CD4-positive, alpha-beta memory T cell (primary cell): ENCODE results near the gene SLMAP. TPM values are rescaled to one million over a fixed set of nuclear protein-coding genes. Genes with fewer than 3 reads are reported as not detected.

Experiments used
- CTCF ChIA-PET: fragments of 350-600 bp; sonication (Branson Sonifier 250); formaldehyde crosslinking; loops from one replicate; lab custom pipeline; 2021; ENCODE audit warnings: inconsistent platforms; ENCODE audit not compliant: partially characterized antibody; lab: Charles Lee
- POLR2A ChIA-PET: fragments of 350-600 bp; sonication (Branson Sonifier 250); formaldehyde crosslinking; loops from one replicate; lab custom pipeline; 2021; ENCODE audit not compliant: partially characterized antibody; lab: Charles Lee
- DNase-seq, 5 donors: peaks; one replicate each; pipeline versions ENCODE4 v3.0.0 to v3.0.0-alpha.2; 2020 to 2022; ENCODE audit warnings: mixed read lengths in 1 of 5
- H3K27ac ChIP-seq: one replicate; pipeline ENCODE4 v1.7.0; 2013; ENCODE audit warnings: low read depth, low read length
- H3K27me3 ChIP-seq: 2 replicates; pipeline ENCODE4 v1.7.0; 2013; ENCODE audit warnings: mild to moderate bottlenecking, low read length, moderate library complexity; ENCODE audit not compliant: insufficient read depth
- H3K36me3 ChIP-seq: 2 replicates; pipeline ENCODE4 v1.7.0; 2013; ENCODE audit warnings: mild to moderate bottlenecking, low read length, moderate library complexity; ENCODE audit not compliant: insufficient read depth
- H3K4me1 ChIP-seq: 2 replicates; pipeline ENCODE4 v1.7.0; 2013; ENCODE audit warnings: mild to moderate bottlenecking, low read length, moderate library complexity; ENCODE audit not compliant: insufficient read depth
- H3K4me3 ChIP-seq, 2 donors: one replicate each; pipeline ENCODE4 v1.7.0; 2013; ENCODE audit warnings: low read length in 2 of 2, mild to moderate bottlenecking in 1 of 2
- H3K9me3 ChIP-seq, 2 donors: one replicate each; pipeline ENCODE4 v1.7.0; 2013; ENCODE audit warnings: low read length in 2 of 2, control low read depth in 1 of 2; ENCODE audit not compliant: control insufficient read depth in 1 of 2
- H3K27ac Mint-ChIP-seq, 7 donors: one replicate each; pipeline ENCODE4 v1.8.0; 2020 to 2021; ENCODE audit warnings: mixed read lengths in 7 of 7, mild to moderate bottlenecking in 6 of 7, inconsistent platforms in 3 of 7, moderate library complexity in 3 of 7
- H3K27me3 Mint-ChIP-seq, 2 donors: one replicate each; pipeline ENCODE4 v1.8.0; 2020 to 2021; ENCODE audit warnings: mixed read lengths in 2 of 2
- H3K36me3 Mint-ChIP-seq, 2 donors: one replicate each; pipeline ENCODE4 v1.8.0; 2020 to 2021; ENCODE audit warnings: mixed read lengths in 2 of 2, inconsistent platforms in 1 of 2, mild to moderate bottlenecking in 1 of 2
- H3K4me1 Mint-ChIP-seq, 4 donors: one replicate each; pipeline ENCODE4 v1.8.0; 2020 to 2021; ENCODE audit warnings: mixed read lengths in 4 of 4, mild to moderate bottlenecking in 1 of 4
- H3K4me3 Mint-ChIP-seq, 8 donors: one replicate each; pipeline ENCODE4 v1.8.0; 2020 to 2021; ENCODE audit warnings: mixed read lengths in 8 of 8, mild to moderate bottlenecking in 7 of 8, moderate library complexity in 6 of 8, inconsistent platforms in 3 of 8
- H3K9me3 Mint-ChIP-seq, 8 donors: one replicate each; pipeline ENCODE4 v1.8.0; 2020 to 2021; ENCODE audit warnings: mixed read lengths in 8 of 8, mild to moderate bottlenecking in 5 of 8, inconsistent platforms in 3 of 8, moderate library complexity in 1 of 8
- intact Hi-C: fragments of 100-400 bp; cut with micrococcal nuclease; formaldehyde crosslinking; loops from one replicate; pipeline ENCODE4 v1.15.1; 2023
- polyA plus RNA-seq, 2 donors: library from polyadenylated mRNA; unstranded; fragments of 300-500 nt; fragmentation: Illumina TruSeq; gene quantifications; one replicate each; pipeline ENCODE4 v1.2.3, GENCODE V29; 2021
- total RNA-seq, 2 experiments: library from RNA; stranded (reverse); gene quantifications; one replicate each; pipeline ENCODE4 v1.2.3, GENCODE V29; 2021

Gene SLMAP
- total and polyA plus RNA-seq, 4 experiments from 2014 or later, result 17.5 to 69.0 (median 43.0) TPM

- Mint-ChIP-seq H3K27ac (no peak overlapping the region), H3K36me3 (peaks cover 2 to 7% of the 10 kb centered on the region in 2 donors), H3K4me1 (peaks cover 38 to 61% (median 48%) of the 10 kb centered on the region in 4 donors), H3K27me3 (no peaks in the 10 kb centered on the region), H3K4me3 (no peak overlapping the region), H3K9me3 (peaks cover 0 to 4% (median 0%) of the 10 kb centered on the region in 8 donors)
- CTCF ChIA-PET, result no interaction called here
- POLR2A ChIA-PET, result interaction anchor here (1.5 kb wide), 1 partner anchor 55 kb away, joined by 5 read pairs; the partner anchor contains the start of gene SLMAP
- Histone ChIP-seq H3K4me1 (peaks cover 34% of the 10 kb centered on the region), H3K27me3 (no peaks in the 10 kb centered on the region), H3K9me3 (no peaks in the 10 kb centered on the region), H3K36me3 (no peaks in the 10 kb centered on the region), H3K27ac (no peak overlapping the region), H3K4me3 (no peak overlapping the region)
- intact Hi-C loops, result no loop called here
- no peak for DNase-seq
Measured at GRCh38 chr3:57810471-57811137, 54.5 kb downstream of the SLMAP start.

DNA sequence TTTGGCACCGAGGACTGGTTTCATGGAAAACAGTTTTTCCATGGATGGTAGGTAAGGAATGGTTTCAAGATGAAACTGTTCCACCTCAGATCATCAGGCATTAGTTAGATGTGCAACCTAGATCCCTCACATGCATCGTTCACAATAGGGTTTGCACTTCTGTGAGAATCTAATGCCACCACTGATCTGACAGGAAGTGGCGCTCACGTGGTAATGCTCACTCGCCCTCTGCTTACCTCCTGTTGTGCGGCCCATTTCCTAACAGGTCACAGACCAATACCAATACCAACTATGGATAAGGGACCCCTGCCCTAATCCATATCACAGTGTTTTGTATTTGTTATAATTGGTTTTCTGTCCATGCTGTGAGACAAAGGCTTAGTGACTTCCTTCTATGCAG, 58.9 kb downstream of the SLMAP start:
- peak overlapping the region in 7 of 8 donors; percentile 5 to 79 (median 72) for H3K4me3 Mint-ChIP-seq
- peak overlapping the region; percentile 3 for H3K27ac ChIP-seq
- H3K27me3 ChIP-seq, result no peaks in the 10 kb centered on the region
- H3K4me1 ChIP-seq, result peaks cover 20% of the 10 kb centered on the region
- H3K9me3 Mint-ChIP-seq, result peaks cover 0 to 4% (median 0%) of the 10 kb centered on the region in 8 donors
- H3K36me3 Mint-ChIP-seq, result peaks cover 2 to 7% of the 10 kb centered on the region in 2 donors
- peaks cover 28 to 40% (median 33%) of the 10 kb centered on the region in 4 donors for H3K4me1 Mint-ChIP-seq
- intact Hi-C loops, result loop anchor here (1.0 kb wide), 1 partner anchor 59 kb away; the partner anchor contains the start of gene SLMAP
- DNase-seq, result peak in 4 of 5 donors; percentile 28 to 44 (median 34)
- CTCF ChIA-PET, result interaction anchor here (1.8 to 1.9 kb wide), 2 partner anchors 9 to 11 kb away, joined by 3 to 11 read pairs; no protein-coding TSS in a partner anchor
- no peaks in the 10 kb centered on the region for H3K9me3 ChIP-seq
- peak overlapping the region; percentile 14 to 82 (median 42) for H3K27ac Mint-ChIP-seq
- H3K4me3 ChIP-seq, result peak overlapping the region in 1 of 2 donors; percentile 5
- H3K27me3 Mint-ChIP-seq, result no peaks in the 10 kb centered on the region
- POLR2A ChIA-PET, result interaction anchor here (0.6 to 1.0 kb wide), 4 partner anchors 8 to 218 kb away, joined by 3 read pairs; partner anchors contain the start of gene ARF4
- H3K36me3 ChIP-seq, result no peaks in the 10 kb centered on the region

DNA sequence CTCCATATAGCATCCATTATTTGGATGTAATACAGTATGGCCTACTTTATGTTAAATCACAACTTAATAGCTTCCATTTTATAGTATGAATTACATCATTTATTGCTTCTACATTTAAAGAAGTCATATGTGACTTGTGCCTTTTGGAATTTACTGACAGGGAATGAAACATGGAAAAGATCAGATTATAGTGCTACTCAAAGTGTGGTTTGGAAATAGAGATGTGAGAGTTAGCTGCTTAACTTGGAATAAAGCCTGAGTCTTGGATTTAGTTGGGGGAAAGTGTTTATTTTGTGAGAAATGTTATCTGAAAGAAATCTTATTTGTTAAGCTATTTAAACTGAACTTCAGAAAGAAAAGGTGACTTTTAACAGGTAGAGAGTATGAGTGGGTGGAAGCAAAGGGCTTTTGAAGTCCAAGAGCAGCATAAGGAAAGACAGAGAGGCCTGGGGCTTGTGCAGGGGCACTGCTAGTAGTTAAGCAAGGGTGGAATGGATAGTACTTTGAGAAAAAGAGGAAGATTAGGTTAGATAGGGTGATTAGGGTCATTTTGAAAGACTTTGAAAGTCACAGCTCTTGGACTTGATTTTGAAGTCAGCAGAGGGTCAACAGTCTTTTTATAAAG, 60.5 kb downstream of the SLMAP start:
- Mint-ChIP-seq H3K4me1 (peaks cover 21 to 33% (median 27%) of the 10 kb centered on the region in 4 donors), H3K4me3 (no peak overlapping the region), H3K27me3 (no peaks in the 10 kb centered on the region), H3K9me3 (peaks cover 0 to 4% (median 0%) of the 10 kb centered on the region in 8 donors), H3K27ac (peak overlapping the region in 3 of 7 donors; percentile 3 to 49 (median 48)), H3K36me3 (peaks cover 2 to 7% of the 10 kb centered on the region in 2 donors)
- H3K27me3 ChIP-seq, result no peaks in the 10 kb centered on the region
- CTCF ChIA-PET, result interaction anchor here (1.9 kb wide), 1 partner anchor 10 kb away, joined by 11 read pairs; no protein-coding TSS in a partner anchor
- H3K27ac ChIP-seq, result no peak overlapping the region
- H3K36me3 ChIP-seq, result no peaks in the 10 kb centered on the region
- POLR2A ChIA-PET, result interaction anchor here (1.0 to 1.7 kb wide), 2 partner anchors 13 to 261 kb away, joined by 3 to 5 read pairs; partner anchors contain the start of gene PDE12
- H3K4me1 ChIP-seq, result peaks cover 20% of the 10 kb centered on the region
- H3K4me3 ChIP-seq, result no peak overlapping the region
- DNase-seq, result no peak
- H3K9me3 ChIP-seq, result no peaks in the 10 kb centered on the region
- intact Hi-C loops, result no loop called here

GRCh38 chr3:57818772-57819171, 62.7 kb downstream of the SLMAP start:
- Mint-ChIP-seq H3K4me1 (peaks cover 21 to 41% (median 28%) of the 10 kb centered on the region in 4 donors), H3K27ac (no peak overlapping the region), H3K27me3 (no peaks in the 10 kb centered on the region), H3K36me3 (peaks cover 0 to 4% of the 10 kb centered on the region in 2 donors), H3K9me3 (no peaks in the 10 kb centered on the region), H3K4me3 (no peak overlapping the region)
- Histone ChIP-seq H3K27me3 (no peaks in the 10 kb centered on the region), H3K9me3 (no peaks in the 10 kb centered on the region), H3K36me3 (no peaks in the 10 kb centered on the region), H3K27ac (no peak overlapping the region), H3K4me1 (peaks cover 20% of the 10 kb centered on the region), H3K4me3 (no peak overlapping the region)
- intact Hi-C loops, result no loop called here
- ChIA-PET POLR2A (no interaction called here), CTCF (no interaction called here)
- DNase-seq, result no peak

GRCh38 chr3:57820479-57820878, 64.4 kb downstream of the SLMAP start:
- Mint-ChIP-seq H3K4me3 (no peak overlapping the region), H3K27ac (no peak overlapping the region), H3K36me3 (peaks cover 0 to 4% of the 10 kb centered on the region in 2 donors), H3K27me3 (no peaks in the 10 kb centered on the region), H3K4me1 (peaks cover 14 to 35% (median 17%) of the 10 kb centered on the region in 4 donors), H3K9me3 (no peaks in the 10 kb centered on the region)
- Histone ChIP-seq H3K36me3 (no peaks in the 10 kb centered on the region), H3K27ac (no peak overlapping the region), H3K4me1 (peaks cover 5% of the 10 kb centered on the region), H3K4me3 (no peak overlapping the region), H3K9me3 (no peaks in the 10 kb centered on the region), H3K27me3 (no peaks in the 10 kb centered on the region)
- CTCF ChIA-PET, result no interaction called here
- DNase-seq, result no peak
- intact Hi-C loops, result no loop called here
- POLR2A ChIA-PET, result no interaction called here

DNA sequence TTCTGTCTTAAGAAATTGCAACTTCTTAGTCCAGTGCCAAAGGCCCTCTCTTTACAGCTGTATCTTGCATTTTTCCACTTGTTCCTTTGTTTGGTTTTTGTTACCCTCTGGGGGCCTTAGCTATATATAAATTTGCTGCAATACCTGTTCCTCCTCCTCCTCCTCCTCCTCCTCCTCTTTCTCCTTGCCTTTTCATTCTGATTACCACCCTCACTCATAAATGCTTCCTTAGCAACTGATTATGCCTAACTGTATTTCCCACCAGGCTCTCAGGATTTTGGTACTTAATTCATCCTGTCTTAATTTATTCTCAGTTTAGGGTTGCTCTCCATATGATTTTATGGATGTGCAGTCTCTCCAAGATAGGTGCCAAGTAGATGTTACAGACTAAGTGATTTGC, 65.7 kb downstream of the SLMAP start:
- intact Hi-C loops, result no loop called here
- no peaks in the 10 kb centered on the region for H3K27me3 Mint-ChIP-seq
- no peak overlapping the region for H3K4me3 ChIP-seq
- no peaks in the 10 kb centered on the region for H3K4me1 ChIP-seq
- no peak overlapping the region for H3K4me3 Mint-ChIP-seq
- H3K27ac ChIP-seq, result no peak overlapping the region
- H3K4me1 Mint-ChIP-seq, result peaks cover 14 to 31% (median 18%) of the 10 kb centered on the region in 4 donors
- ChIA-PET POLR2A (interaction anchor here (1.4 kb wide), 1 partner anchor 226 kb away, joined by 3 read pairs; no protein-coding TSS in a partner anchor), CTCF (no interaction called here)
- no peaks in the 10 kb centered on the region for H3K9me3 ChIP-seq
- no peak for DNase-seq
- no peak overlapping the region for H3K27ac Mint-ChIP-seq
- peaks cover 0 to 4% of the 10 kb centered on the region in 2 donors for H3K36me3 Mint-ChIP-seq
- H3K36me3 ChIP-seq, result no peaks in the 10 kb centered on the region
- no peaks in the 10 kb centered on the region for H3K27me3 ChIP-seq
- H3K9me3 Mint-ChIP-seq, result no peaks in the 10 kb centered on the region

- no peaks in the 10 kb centered on the region for H3K27me3 ChIP-seq
- POLR2A ChIA-PET, result interaction anchor here (1.4 kb wide), 1 partner anchor 226 kb away, joined by 3 read pairs; no protein-coding TSS in a partner anchor
- H3K9me3 ChIP-seq, result no peaks in the 10 kb centered on the region
- intact Hi-C loops, result no loop called here
- peaks cover 2 to 4% of the 10 kb centered on the region in 2 donors for H3K36me3 Mint-ChIP-seq
- no peaks in the 10 kb centered on the region for H3K36me3 ChIP-seq
- CTCF ChIA-PET, result no interaction called here
- H3K4me1 Mint-ChIP-seq, result peaks cover 11 to 32% (median 14%) of the 10 kb centered on the region in 4 donors
- DNase-seq, result no peak
- no peak overlapping the region for H3K27ac ChIP-seq
- no peak overlapping the region for H3K4me3 Mint-ChIP-seq
- H3K4me3 ChIP-seq, result no peak overlapping the region
- H3K27me3 Mint-ChIP-seq, result no peaks in the 10 kb centered on the region
- no peaks in the 10 kb centered on the region for H3K4me1 ChIP-seq
- H3K9me3 Mint-ChIP-seq, result no peaks in the 10 kb centered on the region
- peak overlapping the region in 3 of 7 donors; percentile 2 to 64 (median 5) for H3K27ac Mint-ChIP-seq
Measured at GRCh38 chr3:57822686-57823085, 66.6 kb downstream of the SLMAP start.
